SK-N-SH (cell line): Measurements from ENCODE around the gene PGF.
"Not testable (repeated sequence)": the region's sequence is repeated elsewhere in the genome, so short reads cannot be mapped to it uniquely, and the experiment has no call there.

Experiments used
- CTCF ChIP-seq: fragments of 200-600 bp; sonication (generic); IDR thresholded peaks from 2 replicates; pipeline ENCODE4 v1.6.1; 2017; ENCODE audit warnings: antibody characterized with exemption, mild to moderate bottlenecking, moderate library complexity
- JUND ChIP-seq: IDR thresholded peaks from 2 replicates; pipeline ENCODE4 v1.4.0; 2012

- not testable (repeated sequence) for TF ChIP-seq JUND, CTCF
Observed at GRCh38 chr14:74994182-74994581, 38.8 kb upstream of the PGF start.
